HG02642 (cell line): ENCODE measurements around the gene RNF152.

ENCODE experiments used
- ATAC-seq: cut with Tn5 transposase; IDR thresholded peaks from one replicate; pipeline ENCODE4 v1.9.1; 2021; ENCODE audit warnings: mild to moderate bottlenecking; ENCODE audit not compliant: unreplicated experiment, poor library complexity

Gene RNF152

GRCh38 chr18:61892683-61893308 lies at the start of gene RNF152:
Gene RNF152, minus strand, starts transcription at chr18:61893007. Its CDS starts 76,544 bp downstream, at chr18:61816463.
- ATAC-seq, result no peak

GRCh38 chr18:61941948-61942471 lies 49.2 kb upstream of the RNF152 start:
- no peak for ATAC-seq

GRCh38 chr18:61939046-61939674 lies 46.4 kb upstream of the RNF152 start:
- ATAC-seq, result peak; percentile 64

- ATAC-seq, result no peak
Measured at GRCh38 chr18:61935362-61935761, 42.6 kb upstream of the RNF152 start.

GRCh38 chr18:61931654-61932379 lies 39.0 kb upstream of the RNF152 start:
- no peak for ATAC-seq

- no peak for ATAC-seq
Measured at GRCh38 chr18:61929881-61930640, 37.3 kb upstream of the RNF152 start.

- ATAC-seq, result no peak
Measured at GRCh38 chr18:61926532-61926931, 33.7 kb upstream of the RNF152 start.

GRCh38 chr18:61924550-61924949 lies 31.7 kb upstream of the RNF152 start:
- ATAC-seq, result no peak

GRCh38 chr18:61922435-61922834 lies 29.6 kb upstream of the RNF152 start:
- ATAC-seq, result no peak

GRCh38 chr18:61921621-61922235 lies 28.9 kb upstream of the RNF152 start:
- no peak for ATAC-seq

GRCh38 chr18:61917818-61918217 lies 25.0 kb upstream of the RNF152 start:
- no peak for ATAC-seq

GRCh38 chr18:61912476-61912875 lies 19.7 kb upstream of the RNF152 start:
- no peak for ATAC-seq

GRCh38 chr18:61910101-61910500 lies 17.3 kb upstream of the RNF152 start:
- ATAC-seq, result no peak

GRCh38 chr18:61908661-61909060 lies 15.9 kb upstream of the RNF152 start:
- no peak for ATAC-seq

- peak; percentile 98 for ATAC-seq
Measured at GRCh38 chr18:61901323-61901986, 8.6 kb upstream of the RNF152 start.

- no peak for ATAC-seq
Measured at GRCh38 chr18:61900504-61901281, 7.9 kb upstream of the RNF152 start.

- no peak for ATAC-seq
Measured at GRCh38 chr18:61898640-61899101, 5.9 kb upstream of the RNF152 start.

GRCh38 chr18:61896757-61897156 lies 4.0 kb upstream of the RNF152 start:
- ATAC-seq, result no peak

GRCh38 chr18:61896118-61896517 lies 3.3 kb upstream of the RNF152 start:
- no peak for ATAC-seq
